ENCODE measurements around the gene HYAL3. TPM values are rescaled to one million over a fixed set of nuclear protein-coding genes. Genes with fewer than 3 reads are reported as not detected.

Gene HYAL3
- total RNA-seq, 1 donor from 2014 or later, result 3.6 TPM

- DNase-seq (ENCODE audit: low spot score, unreplicated experiment), result no peak
- no peak for TF ChIP-seq CTCF (IDR thresholded peaks at IDR 0.05; ENCODE audit: unreplicated experiment)
- Mint-ChIP-seq H3K9me3 (ENCODE audit: low read depth) (no peaks in the 10 kb centered on the region), H3K4me1 (ENCODE audit: low read depth) (peaks cover 47% of the 10 kb centered on the region), H3K27me3 (no peaks in the 10 kb centered on the region), H3K27ac (peak overlapping the region; percentile 96), H3K36me3 (ENCODE audit: insufficient read depth) (peaks cover 10% of the 10 kb centered on the region), H3K4me3 (ENCODE audit: low read depth) (peak overlapping the region; percentile 56)
Observed at GRCh38 chr3:50261505-50261904, 37.7 kb downstream of the HYAL3 start.

GRCh38 chr3:50260942-50261441, 38.2 kb downstream of the HYAL3 start:
- no peaks in the 10 kb centered on the region for H3K9me3 Mint-ChIP-seq (ENCODE audit: low read depth)

GRCh38 chr3:50260027-50260941, 38.9 kb downstream of the HYAL3 start:
- Mint-ChIP-seq H3K4me1 (ENCODE audit: low read depth) (peaks cover 42% of the 10 kb centered on the region), H3K4me3 (ENCODE audit: low read depth) (peak overlapping the region; percentile 56), H3K27ac (peak overlapping the region; percentile 96), H3K27me3 (no peaks in the 10 kb centered on the region), H3K9me3 (ENCODE audit: low read depth) (no peaks in the 10 kb centered on the region), H3K36me3 (ENCODE audit: insufficient read depth) (peaks cover 11% of the 10 kb centered on the region)
- peak; percentile 95 for DNase-seq (ENCODE audit: low spot score, unreplicated experiment)
- peak; percentile 99 for TF ChIP-seq CTCF (IDR thresholded peaks at IDR 0.05; ENCODE audit: unreplicated experiment)

More at GRCh38 chr3:50260942-50261441, 38.2 kb downstream of the HYAL3 start:
- peaks cover 46% of the 10 kb centered on the region for H3K4me1 Mint-ChIP-seq (ENCODE audit: low read depth)
- DNase-seq (ENCODE audit: low spot score, unreplicated experiment), result no peak
- no peaks in the 10 kb centered on the region for H3K27me3 Mint-ChIP-seq
- TF ChIP-seq CTCF (IDR thresholded peaks at IDR 0.05; ENCODE audit: unreplicated experiment), result no peak
- H3K4me3 Mint-ChIP-seq (ENCODE audit: low read depth), result peak overlapping the region; percentile 56
- H3K27ac Mint-ChIP-seq, result peak overlapping the region; percentile 96
- H3K36me3 Mint-ChIP-seq (ENCODE audit: insufficient read depth), result peaks cover 11% of the 10 kb centered on the region

GRCh38 chr3:50259432-50260026, 39.7 kb downstream of the HYAL3 start:
- peak overlapping the region; percentile 87 for H3K27ac Mint-ChIP-seq
- H3K9me3 Mint-ChIP-seq (ENCODE audit: low read depth), result no peaks in the 10 kb centered on the region
- no peak for TF ChIP-seq CTCF (IDR thresholded peaks at IDR 0.05; ENCODE audit: unreplicated experiment)
- peaks cover 38% of the 10 kb centered on the region for H3K4me1 Mint-ChIP-seq (ENCODE audit: low read depth)
- no peak for DNase-seq (ENCODE audit: low spot score, unreplicated experiment)
- H3K36me3 Mint-ChIP-seq (ENCODE audit: insufficient read depth), result peaks cover 11% of the 10 kb centered on the region
- H3K27me3 Mint-ChIP-seq, result no peaks in the 10 kb centered on the region
- H3K4me3 Mint-ChIP-seq (ENCODE audit: low read depth), result no peak overlapping the region

GRCh38 chr3:50258979-50259378, 40.2 kb downstream of the HYAL3 start:
- H3K27me3 Mint-ChIP-seq, result no peaks in the 10 kb centered on the region
- no peak for TF ChIP-seq CTCF (IDR thresholded peaks at IDR 0.05; ENCODE audit: unreplicated experiment)
- DNase-seq (ENCODE audit: low spot score, unreplicated experiment), result no peak
- peaks cover 11% of the 10 kb centered on the region for H3K36me3 Mint-ChIP-seq (ENCODE audit: insufficient read depth)
- peak overlapping the region; percentile 87 for H3K27ac Mint-ChIP-seq
- H3K4me3 Mint-ChIP-seq (ENCODE audit: low read depth), result no peak overlapping the region
- H3K9me3 Mint-ChIP-seq (ENCODE audit: low read depth), result no peaks in the 10 kb centered on the region
- peaks cover 33% of the 10 kb centered on the region for H3K4me1 Mint-ChIP-seq (ENCODE audit: low read depth)

Measured in progenitor cell of endocrine pancreas (in vitro differentiated cells).